Stimulated activated CD4-positive, alpha-beta T cell treated with anti-CD3 and anti-CD28 coated beads, Interleukin-12 subunit alpha, Interleukin-12 subunit beta, amount 100 ng/mL, for 24 hours (primary cell): ENCODE measurements around the gene MBNL1.

Experiments
- DNase-seq, 2 experiments: peaks; one replicate each; pipeline ENCODE4 v3.0.0-alpha.2; 2020; ENCODE audit warnings: low read depth in 2 of 2

Gene MBNL1

DNA sequence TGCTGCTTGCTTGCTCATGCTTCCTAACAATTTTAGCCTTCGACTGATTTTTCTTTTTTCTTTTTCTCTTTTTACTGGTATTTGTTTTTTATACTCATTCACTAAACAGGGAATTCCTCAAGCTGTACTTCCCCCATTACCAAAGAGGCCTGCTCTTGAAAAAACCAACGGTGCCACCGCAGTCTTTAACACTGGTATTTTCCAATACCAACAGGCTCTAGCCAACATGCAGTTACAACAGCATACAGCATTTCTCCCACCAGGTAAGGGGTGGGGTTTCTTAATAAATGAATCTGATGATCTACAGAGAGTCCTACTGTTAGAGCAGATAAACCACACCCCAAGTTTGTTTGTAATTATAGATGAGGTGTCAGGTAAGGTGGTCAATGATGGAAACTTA lies 178.8 kb downstream of the MBNL1 start:
- DNase-seq, result no peak

DNA sequence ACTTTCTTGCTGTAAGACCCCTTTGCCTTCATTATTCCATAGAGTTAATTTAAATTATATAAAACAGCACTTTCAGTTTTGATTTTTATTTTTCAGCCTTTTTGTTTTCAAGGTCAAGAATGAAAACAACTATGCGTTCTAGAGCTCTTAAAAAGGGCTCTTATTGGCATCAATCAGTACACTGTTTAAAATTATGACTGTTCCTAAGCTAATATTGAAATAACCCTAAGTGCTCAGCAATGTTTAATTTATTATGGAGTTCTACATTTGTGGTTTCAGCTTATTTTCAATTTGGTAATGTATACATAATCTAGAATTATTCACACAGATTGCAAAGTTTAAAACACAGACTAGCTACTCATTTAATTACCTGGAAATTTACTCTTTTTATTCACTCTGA lies 179.4 kb downstream of the MBNL1 start:
- no peak for DNase-seq

GRCh38 chr3:152452318-152452717 lies 183.6 kb downstream of the MBNL1 start:
- DNase-seq, result no peak

GRCh38 chr3:152454076-152454875 lies 185.5 kb downstream of the MBNL1 start:
- DNase-seq, result no peak

DNA sequence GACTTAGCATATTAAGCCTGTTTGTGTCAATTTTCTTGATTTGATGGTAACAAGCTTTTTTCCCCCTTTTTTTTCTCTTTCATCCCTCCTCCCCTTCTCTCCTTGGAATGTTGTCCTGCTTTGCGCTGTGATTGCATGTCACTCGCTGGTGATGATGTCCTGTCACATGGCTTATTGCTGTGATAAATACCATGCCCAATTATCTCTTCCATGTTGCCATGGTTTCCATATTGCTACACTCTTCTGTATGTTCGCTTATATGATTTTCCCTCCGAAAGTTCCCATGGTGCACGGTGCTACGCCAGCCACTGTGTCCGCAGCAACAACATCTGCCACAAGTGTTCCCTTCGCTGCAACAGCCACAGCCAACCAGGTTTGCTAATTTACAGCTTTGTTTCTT lies 187.3 kb downstream of the MBNL1 start:
- DNase-seq, result no peak

GRCh38 chr3:152457500-152458375 lies 189.0 kb downstream of the MBNL1 start:
- DNase-seq, result no peak

- DNase-seq, result peak in 1 of 2 experiments; percentile 11
Measured at GRCh38 chr3:152458376-152459117, 189.8 kb downstream of the MBNL1 start.

- DNase-seq, result no peak
Measured at GRCh38 chr3:152459118-152459515, 190.4 kb downstream of the MBNL1 start.

- DNase-seq, result no peak
Measured at GRCh38 chr3:152459572-152459971, 190.8 kb downstream of the MBNL1 start.

DNA sequence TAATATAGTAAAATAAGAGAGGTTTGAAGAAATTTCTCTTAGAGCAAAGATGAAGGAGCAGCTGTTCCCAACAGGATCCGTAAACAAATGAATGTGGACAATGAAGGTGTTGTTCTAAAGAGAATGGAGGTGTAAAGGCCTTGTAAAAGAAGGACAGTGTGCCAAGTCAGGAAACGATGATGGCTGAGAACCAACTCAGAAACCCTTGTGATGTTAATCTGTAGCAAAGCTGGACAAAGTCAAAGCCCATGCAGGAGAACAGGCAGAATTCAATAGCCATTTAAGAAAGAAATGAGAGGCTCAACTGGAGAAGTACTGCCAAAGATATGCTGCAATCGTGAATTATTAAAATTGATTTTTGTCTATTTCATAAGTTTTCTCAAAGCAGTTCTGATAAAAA lies 192.2 kb downstream of the MBNL1 start:
- no peak for DNase-seq

GRCh38 chr3:152461460-152461859 lies 192.7 kb downstream of the MBNL1 start:
- no peak for DNase-seq

- no peak for DNase-seq
Measured at GRCh38 chr3:152466784-152467183, 198.1 kb downstream of the MBNL1 start.

DNA sequence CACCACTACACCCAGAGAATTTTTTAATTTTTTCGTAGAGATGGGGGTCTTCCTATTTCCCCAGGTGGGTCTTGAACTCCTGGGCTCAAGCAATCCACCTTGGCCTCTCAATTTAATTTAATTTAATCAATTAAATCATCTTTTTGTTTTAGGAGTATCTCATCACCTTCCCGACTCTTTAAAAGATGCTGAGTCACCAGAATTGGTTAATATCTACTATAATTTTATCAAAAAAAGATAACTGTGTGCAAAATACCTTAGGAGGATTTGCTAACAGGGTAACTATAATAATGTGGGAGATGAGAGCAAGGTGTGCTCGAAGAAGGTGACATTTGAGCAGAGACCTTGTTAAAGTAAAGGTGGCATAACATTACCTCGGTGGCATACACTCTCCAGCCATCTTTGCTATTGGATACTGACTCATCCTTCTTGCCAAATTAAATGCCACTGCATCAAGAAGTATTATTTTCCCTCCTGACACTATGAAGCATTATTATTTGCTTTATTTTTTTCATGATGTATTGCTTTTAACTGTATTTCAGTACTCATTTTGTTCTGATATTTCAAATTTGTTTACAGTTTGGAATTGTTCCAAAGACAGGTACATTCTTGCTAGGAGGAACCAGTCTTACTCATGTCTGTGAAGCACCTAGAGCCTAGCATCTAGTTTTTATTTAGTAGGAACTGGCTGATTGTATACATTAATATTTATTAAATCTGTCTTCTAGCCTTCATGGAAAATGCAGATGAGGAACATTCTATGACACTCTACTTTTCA lies 200.7 kb downstream of the MBNL1 start:
- no peak for DNase-seq

- DNase-seq, result no peak
Measured at GRCh38 chr3:152470095-152470494, 201.4 kb downstream of the MBNL1 start.

- DNase-seq, result no peak
Measured at GRCh38 chr3:152470893-152471292, 202.2 kb downstream of the MBNL1 start.

DNA sequence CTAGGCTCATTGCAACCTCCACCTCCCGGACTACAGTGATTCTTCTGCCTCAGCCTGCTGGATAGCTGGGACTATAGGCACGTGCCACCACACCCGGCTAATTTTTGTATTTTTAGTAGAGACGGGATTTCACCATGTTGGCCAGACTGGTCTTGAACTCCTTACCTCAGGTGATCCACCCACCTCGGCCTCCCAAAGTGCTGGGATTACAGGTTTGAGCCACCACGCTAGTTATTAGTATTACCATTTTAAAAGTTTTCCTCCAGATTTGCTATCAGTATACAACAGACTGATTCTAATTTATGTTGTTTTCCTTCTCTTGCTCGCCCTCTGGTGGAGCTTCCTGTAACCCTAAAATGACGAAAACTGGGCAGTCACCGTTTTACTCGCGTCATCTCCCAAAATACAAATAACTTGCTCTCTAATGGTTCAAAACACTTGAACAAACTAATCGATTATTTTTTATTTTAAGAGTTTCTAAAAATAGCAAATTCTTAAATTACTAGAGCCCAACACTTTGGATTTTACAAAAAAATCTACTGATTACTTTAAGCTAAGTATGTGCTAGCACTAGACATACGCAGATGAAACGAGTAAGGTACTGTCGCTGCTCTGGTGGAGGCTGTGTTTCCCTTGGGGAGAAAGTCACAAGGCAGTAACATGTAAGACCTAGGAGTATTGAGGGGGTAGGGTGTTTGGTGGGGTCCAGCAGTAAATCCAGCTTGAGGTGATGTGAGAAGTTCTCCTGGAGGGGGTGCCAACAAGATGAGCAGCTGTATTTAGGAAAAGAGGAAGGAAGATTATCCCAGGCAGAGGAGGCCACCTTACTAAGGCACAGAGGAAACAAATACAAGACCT lies 203.3 kb downstream of the MBNL1 start:
- peak; percentile 22 to 62 for DNase-seq

DNA sequence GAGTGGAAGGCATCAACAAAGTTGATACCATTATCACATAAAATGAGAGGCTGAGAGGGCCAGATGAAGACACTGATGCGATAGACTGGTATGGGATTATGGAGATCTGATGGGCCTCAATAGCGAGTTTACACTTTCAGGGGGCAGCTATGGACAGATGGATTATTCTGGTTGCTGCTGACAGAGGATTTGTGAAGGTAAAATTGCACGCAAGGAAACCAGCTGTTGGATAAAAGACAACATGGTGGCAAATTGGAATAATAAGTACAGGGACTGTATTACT lies 203.9 kb downstream of the MBNL1 start:
- DNase-seq, result no peak

DNA sequence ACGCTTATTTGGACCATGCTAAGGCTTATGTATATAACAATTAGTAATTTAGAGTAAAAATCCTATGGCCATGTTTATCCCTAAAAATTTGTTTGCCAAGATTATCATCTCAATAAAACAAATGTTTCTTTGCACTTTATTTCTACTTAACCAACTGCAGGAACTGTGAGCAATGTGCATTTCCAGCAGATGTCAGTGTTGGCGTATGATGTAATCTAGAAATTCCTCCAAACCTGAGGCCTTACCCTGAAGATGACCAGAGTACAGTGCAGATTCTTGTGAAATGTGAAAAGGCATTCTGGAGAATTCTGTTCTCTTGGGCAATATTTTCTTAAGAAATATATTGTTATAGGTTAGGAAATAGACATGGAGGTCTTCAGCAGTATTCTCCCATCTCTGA lies 205.9 kb downstream of the MBNL1 start:
- DNase-seq, result no peak

- no peak for DNase-seq
Measured at GRCh38 chr3:152477422-152477821, 208.7 kb downstream of the MBNL1 start.

GRCh38 chr3:152480282-152480953 lies 211.7 kb downstream of the MBNL1 start:
- no peak for DNase-seq
